ENCODE data around the gene SLC35A3. TPM values are rescaled to one million over a fixed set of nuclear protein-coding genes. Genes with fewer than 3 reads are reported as not detected.

SLC35A3 gene
- polyA plus RNA-seq, 1 donor (not counting 4 experiments of a cell fraction or from before 2014, with no cell fraction given): 25.9 TPM

DNA sequence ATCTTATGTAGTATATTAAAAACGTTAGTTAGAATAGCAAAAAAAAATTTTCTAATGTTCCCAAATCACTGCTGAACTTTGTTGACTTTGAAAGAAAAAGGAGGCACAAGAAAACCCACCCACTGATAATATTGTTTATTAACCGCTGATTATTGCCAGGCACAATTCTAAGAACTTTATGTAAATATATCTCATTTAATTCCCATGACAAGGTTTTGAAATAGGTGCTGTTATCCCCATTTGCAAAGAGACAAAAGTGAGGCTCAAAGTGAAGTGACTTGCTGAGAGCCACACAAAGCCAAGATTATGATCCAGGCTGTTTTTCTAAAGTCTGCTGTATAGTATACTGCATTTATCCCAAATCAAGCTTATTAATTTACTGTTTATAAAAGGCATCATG lies 106.5 kb downstream of the SLC35A3 start:
- Histone ChIP-seq H3K4me3 (ENCODE audit: control insufficient read depth in 2 of 3, extremely low read depth in 1 of 3, insufficient read depth in 2 of 3, low read depth in 1 of 3, low read length in 3 of 3) (no peak overlapping the region), H4K20me1 (ENCODE audit: control insufficient read depth, extremely low read depth, insufficient read depth, low read length) (no peaks in the 10 kb centered on the region), H3K9me1 (ENCODE audit: control insufficient read depth, extremely low read depth, insufficient read depth, low read length) (no peaks in the 10 kb centered on the region), H2AFZ (ENCODE audit: control insufficient read depth, low read length) (no peak overlapping the region), H3K4me2 (ENCODE audit: control insufficient read depth, extremely low read depth, insufficient read depth, low read depth, low read length) (no peak overlapping the region), H3K79me2 (ENCODE audit: control insufficient read depth, insufficient read depth, low read length) (no peaks in the 10 kb centered on the region), H3K27ac (ENCODE audit: control insufficient read depth, insufficient read depth, low read length) (no peak overlapping the region), H3K9me3 (ENCODE audit: control insufficient read depth, low read depth, low read length) (no peaks in the 10 kb centered on the region), H3K27me3 (ENCODE audit: control insufficient read depth, extremely low read depth, insufficient read depth, low read length) (no peaks in the 10 kb centered on the region), H3K4me1 (ENCODE audit: control insufficient read depth, extremely low read depth, insufficient read depth, low read length) (no peaks in the 10 kb centered on the region), H3K36me3 (ENCODE audit: control insufficient read depth in 2 of 2, extremely low read depth in 1 of 2, insufficient read depth in 2 of 2, low read length in 2 of 2) (peaks cover 12 to 16% of the 10 kb centered on the region in 2 experiments), H3K9ac (ENCODE audit: control insufficient read depth, extremely low read depth, insufficient read depth, low read length) (no peak overlapping the region)
- TF ChIP-seq EZH2 (IDR thresholded peaks at IDR 0.05; ENCODE audit: low read length): no peak
- TF ChIP-seq, protein P1, sequence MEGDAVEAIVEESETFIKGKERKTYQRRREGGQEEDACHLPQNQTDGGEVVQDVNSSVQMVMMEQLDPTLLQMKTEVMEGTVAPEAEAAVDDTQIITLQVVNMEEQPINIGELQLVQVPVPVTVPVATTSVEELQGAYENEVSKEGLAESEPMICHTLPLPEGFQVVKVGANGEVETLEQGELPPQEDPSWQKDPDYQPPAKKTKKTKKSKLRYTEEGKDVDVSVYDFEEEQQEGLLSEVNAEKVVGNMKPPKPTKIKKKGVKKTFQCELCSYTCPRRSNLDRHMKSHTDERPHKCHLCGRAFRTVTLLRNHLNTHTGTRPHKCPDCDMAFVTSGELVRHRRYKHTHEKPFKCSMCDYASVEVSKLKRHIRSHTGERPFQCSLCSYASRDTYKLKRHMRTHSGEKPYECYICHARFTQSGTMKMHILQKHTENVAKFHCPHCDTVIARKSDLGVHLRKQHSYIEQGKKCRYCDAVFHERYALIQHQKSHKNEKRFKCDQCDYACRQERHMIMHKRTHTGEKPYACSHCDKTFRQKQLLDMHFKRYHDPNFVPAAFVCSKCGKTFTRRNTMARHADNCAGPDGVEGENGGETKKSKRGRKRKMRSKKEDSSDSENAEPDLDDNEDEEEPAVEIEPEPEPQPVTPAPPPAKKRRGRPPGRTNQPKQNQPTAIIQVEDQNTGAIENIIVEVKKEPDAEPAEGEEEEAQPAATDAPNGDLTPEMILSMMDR (optimal IDR thresholded peaks at IDR 0.05 in 1 of 3, IDR thresholded peaks at IDR 0.05 in 1 of 3, conservative IDR thresholded peaks at IDR 0.05 in 1 of 3; ENCODE audit: extremely low read depth in 1 of 3, insufficient read depth in 2 of 3, low read length in 3 of 3): no peak
- dilution Hi-C loops (cut with MboI; ENCODE audit: extremely low pct_ligation_motif_present, low sequenced_read_pairs): no loop called here
- no peak for FAIRE-seq
- DNase-seq (ENCODE audit: low read depth, low spot score): no peak

DNA sequence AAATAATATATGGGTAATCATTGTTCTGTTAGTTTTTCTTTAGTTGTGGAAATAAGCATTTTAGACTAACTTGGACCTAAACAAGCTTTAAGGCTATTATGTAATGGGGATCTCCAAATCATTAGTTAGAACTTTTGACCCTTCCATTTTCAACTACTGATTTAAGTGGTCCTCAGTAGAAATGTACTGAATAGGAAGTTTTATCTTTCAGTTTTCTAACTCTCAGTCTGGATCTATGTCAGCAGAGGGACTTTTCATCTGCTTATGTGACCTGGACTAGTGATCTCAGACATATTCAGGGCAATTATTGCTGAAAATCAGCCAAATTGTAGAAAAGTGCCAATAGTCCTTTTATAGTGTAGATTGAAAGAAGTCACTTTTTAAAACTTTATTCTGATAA lies 106.9 kb downstream of the SLC35A3 start:
- H3K4me1 ChIP-seq (ENCODE audit: control insufficient read depth, extremely low read depth, insufficient read depth, low read length): no peaks in the 10 kb centered on the region
- no peak overlapping the region for H3K9ac ChIP-seq (ENCODE audit: control insufficient read depth, extremely low read depth, insufficient read depth, low read length)
- H3K9me3 ChIP-seq (ENCODE audit: control insufficient read depth, low read depth, low read length): no peaks in the 10 kb centered on the region
- no peaks in the 10 kb centered on the region for H3K79me2 ChIP-seq (ENCODE audit: control insufficient read depth, insufficient read depth, low read length)
- peaks cover 12 to 14% of the 10 kb centered on the region in 2 experiments for H3K36me3 ChIP-seq (ENCODE audit: control insufficient read depth in 2 of 2, extremely low read depth in 1 of 2, insufficient read depth in 2 of 2, low read length in 2 of 2)
- H2AFZ ChIP-seq (ENCODE audit: control insufficient read depth, low read length): no peak overlapping the region
- H3K4me2 ChIP-seq (ENCODE audit: control insufficient read depth, extremely low read depth, insufficient read depth, low read depth, low read length): no peak overlapping the region
- DNase-seq (ENCODE audit: low read depth, low spot score) (no peak), FAIRE-seq (no peak)
- H3K9me1 ChIP-seq (ENCODE audit: control insufficient read depth, extremely low read depth, insufficient read depth, low read length): no peaks in the 10 kb centered on the region
- dilution Hi-C loops (cut with MboI; ENCODE audit: extremely low pct_ligation_motif_present, low sequenced_read_pairs): no loop called here
- H3K4me3 ChIP-seq (ENCODE audit: control insufficient read depth in 2 of 3, extremely low read depth in 1 of 3, insufficient read depth in 2 of 3, low read depth in 1 of 3, low read length in 3 of 3): no peak overlapping the region
- H3K27me3 ChIP-seq (ENCODE audit: control insufficient read depth, extremely low read depth, insufficient read depth, low read length): no peaks in the 10 kb centered on the region
- no peak overlapping the region for H3K27ac ChIP-seq (ENCODE audit: control insufficient read depth, insufficient read depth, low read length)
- TF ChIP-seq, protein P1 (optimal IDR thresholded peaks at IDR 0.05 in 1 of 3, IDR thresholded peaks at IDR 0.05 in 1 of 3, conservative IDR thresholded peaks at IDR 0.05 in 1 of 3; ENCODE audit: extremely low read depth in 1 of 3, insufficient read depth in 2 of 3, low read length in 3 of 3): no peak
- TF ChIP-seq EZH2 (IDR thresholded peaks at IDR 0.05; ENCODE audit: low read length): no peak
- H4K20me1 ChIP-seq (ENCODE audit: control insufficient read depth, extremely low read depth, insufficient read depth, low read length): no peaks in the 10 kb centered on the region

Measured in keratinocyte (primary cell).